ENCODE data around the gene ABI3.

DNA sequence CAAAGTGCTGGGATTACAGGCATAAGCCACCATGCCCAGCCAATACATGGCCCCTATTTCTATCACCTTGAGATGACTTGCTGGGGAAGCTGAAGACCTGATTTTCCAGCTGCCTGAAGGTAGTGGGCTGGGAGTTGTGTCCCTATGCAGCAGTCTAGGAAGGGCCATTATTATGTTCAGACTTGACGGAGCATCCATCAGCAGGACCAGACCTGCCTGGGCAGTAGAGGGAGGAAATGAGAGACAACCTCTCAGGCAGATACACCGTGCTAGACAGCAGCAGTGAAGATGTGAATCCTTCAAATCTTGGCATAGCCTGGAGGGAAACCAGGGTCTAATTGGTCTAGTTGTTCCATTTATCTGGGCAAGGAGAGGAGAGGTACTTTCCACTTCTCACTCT is 55.7 kb downstream of the ABI3 start:
- no peak for TF ChIP-seq CTCF (IDR thresholded peaks at IDR 0.05; ENCODE audit: insufficient read depth, low read length, poor library complexity, severe bottlenecking)
- TF ChIP-seq EZH2phosphoT487 (conservative IDR thresholded peaks at IDR 0.05; ENCODE audit: low read length) = no peak

Data from SU-DHL-6 (cell line).